CD4-positive, alpha-beta T cell treated with Interleukin-2 at 100 ng/mL for 4 hours (primary cell): ENCODE results near the gene DOCK2.

Experiments
- DNase-seq: peaks from one replicate; pipeline ENCODE4 v3.0.0-alpha.2; 2020; ENCODE audit warnings: low spot score

The DOCK2 gene

GRCh38 chr5:169691471-169691870 lies 54.4 kb downstream of the DOCK2 start:
- DNase-seq = no peak

- DNase-seq = no peak
These were observed 57.1 kb downstream of the DOCK2 start for GRCh38 chr5:169694091-169694625.

GRCh38 chr5:169695025-169695625 lies 58.0 kb downstream of the DOCK2 start:
- DNase-seq = no peak

- DNase-seq = no peak
These were observed 58.9 kb downstream of the DOCK2 start for GRCh38 chr5:169695919-169696490.

- DNase-seq = no peak
These were observed 59.8 kb downstream of the DOCK2 start for GRCh38 chr5:169696621-169697510.

GRCh38 chr5:169697511-169697890 lies 60.4 kb downstream of the DOCK2 start:
- no peak for DNase-seq

GRCh38 chr5:169697976-169698375 lies 60.9 kb downstream of the DOCK2 start:
- no peak for DNase-seq

GRCh38 chr5:169700611-169701010 lies 63.5 kb downstream of the DOCK2 start:
- no peak for DNase-seq

GRCh38 chr5:169701910-169702451 lies 64.9 kb downstream of the DOCK2 start:
- no peak for DNase-seq

- DNase-seq = no peak
These were observed 65.8 kb downstream of the DOCK2 start for GRCh38 chr5:169702693-169703481.

- DNase-seq = no peak
These were observed 66.7 kb downstream of the DOCK2 start for GRCh38 chr5:169703813-169704212.

- no peak for DNase-seq
These were observed 68.2 kb downstream of the DOCK2 start for GRCh38 chr5:169705322-169705721.

GRCh38 chr5:169706071-169706470 lies 69.0 kb downstream of the DOCK2 start:
- DNase-seq = no peak

GRCh38 chr5:169706758-169707450 lies 69.8 kb downstream of the DOCK2 start:
- DNase-seq = no peak

- DNase-seq = no peak
These were observed 70.6 kb downstream of the DOCK2 start for GRCh38 chr5:169707686-169708085.

- DNase-seq = no peak
These were observed 73.6 kb downstream of the DOCK2 start for GRCh38 chr5:169710675-169711074.

GRCh38 chr5:169711551-169712225 lies 74.6 kb downstream of the DOCK2 start:
- DNase-seq = no peak

- DNase-seq = no peak
These were observed 75.4 kb downstream of the DOCK2 start for GRCh38 chr5:169712428-169712827.

- DNase-seq = no peak
These were observed 79.2 kb downstream of the DOCK2 start for GRCh38 chr5:169716287-169716686.

GRCh38 chr5:169717288-169717687 lies 80.2 kb downstream of the DOCK2 start:
- DNase-seq = no peak
